Right kidney (tissue), 9 donors: ENCODE data around the gene LIG4.
"Not testable (repeated sequence)": the region's sequence is repeated elsewhere in the genome, so short reads cannot be mapped to it uniquely, and the experiment has no call there.

Source experiments
- DNase-seq: peaks from one replicate; pipeline ENCODE4 v3.0.0-alpha.2; 2016
- long read RNA-seq, 8 donors: transcript quantifications; one replicate each; lab custom pipeline, GENCODE V29; 2026

LIG4 gene
- long read RNA-seq, donor 1, full-length matches to known transcripts = 11 of 11 reads
- long read RNA-seq, donor 1, partial matches to known transcripts = 0 of 11 reads
- long read RNA-seq, donor 1, other reads (novel, unspliced or antisense) = 0 of 11 reads
- long read RNA-seq, donor 2, full-length matches to known transcripts = 2 of 2 reads
- long read RNA-seq, donor 2, partial matches to known transcripts = 0 of 2 reads
- long read RNA-seq, donor 2, other reads (novel, unspliced or antisense) = 0 of 2 reads
- long read RNA-seq, donor 3, full-length matches to known transcripts = 1 of 1 reads
- long read RNA-seq, donor 3, partial matches to known transcripts = 0 of 1 reads
- long read RNA-seq, donor 3, other reads (novel, unspliced or antisense) = 0 of 1 reads
- long read RNA-seq, donor 4, partial matches to known transcripts = 0 of 1 reads
- long read RNA-seq, donor 4, other reads (novel, unspliced or antisense) = 0 of 1 reads
- long read RNA-seq, donor 5, full-length matches to known transcripts = 6 of 6 reads
- long read RNA-seq, donor 5, partial matches to known transcripts = 0 of 6 reads
- long read RNA-seq, donor 5, other reads (novel, unspliced or antisense) = 0 of 6 reads
- long read RNA-seq, donor 6, full-length matches to known transcripts = 9 of 9 reads
- long read RNA-seq, donor 6, partial matches to known transcripts = 0 of 9 reads
- long read RNA-seq, donor 6, other reads (novel, unspliced or antisense) = 0 of 9 reads
- long read RNA-seq, donor 7, full-length matches to known transcripts = 4 of 65 reads
- long read RNA-seq, donor 7, partial matches to known transcripts = 61 of 65 reads
- long read RNA-seq, donor 7, other reads (novel, unspliced or antisense) = 0 of 65 reads
- long read RNA-seq, donor 8, full-length matches to known transcripts = 9 of 9 reads
- long read RNA-seq, donor 8, partial matches to known transcripts = 0 of 9 reads
- long read RNA-seq, donor 8, other reads (novel, unspliced or antisense) = 0 of 9 reads

DNA sequence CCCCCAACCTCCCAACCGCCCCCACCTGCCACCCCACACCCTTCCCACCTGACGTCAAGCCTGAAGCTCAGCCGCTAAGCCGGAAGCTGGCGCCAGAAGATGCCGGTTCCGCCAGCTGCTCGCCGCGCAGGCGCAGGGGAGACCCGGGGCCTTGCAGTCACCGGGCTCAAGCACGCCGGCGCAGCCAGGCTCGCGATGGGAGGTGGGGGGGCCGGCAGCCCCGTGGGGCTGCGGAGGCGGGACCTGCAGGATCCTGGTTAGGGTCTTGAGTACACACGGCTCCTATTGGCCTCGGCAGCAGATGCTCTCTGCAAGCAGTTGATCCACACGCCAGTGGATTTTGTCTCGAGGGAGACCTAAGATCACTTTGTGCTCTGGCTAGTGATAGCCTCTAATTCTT, at the start of gene LIG4:
Gene LIG4 (minus strand): TSS at position 101 of the 400 bp plus-strand sequence. CDS start 4,268 bp downstream, outside the sequence.
- DNase-seq = peak; percentile 76

- DNase-seq = no peak
Measured at GRCh38 chr13:108263621-108264355, 48.5 kb upstream of the LIG4 start.

GRCh38 chr13:108257248-108257647, 41.9 kb upstream of the LIG4 start:
- no peak for DNase-seq

- DNase-seq = no peak
Measured at GRCh38 chr13:108249150-108249549, 33.8 kb upstream of the LIG4 start.

DNA sequence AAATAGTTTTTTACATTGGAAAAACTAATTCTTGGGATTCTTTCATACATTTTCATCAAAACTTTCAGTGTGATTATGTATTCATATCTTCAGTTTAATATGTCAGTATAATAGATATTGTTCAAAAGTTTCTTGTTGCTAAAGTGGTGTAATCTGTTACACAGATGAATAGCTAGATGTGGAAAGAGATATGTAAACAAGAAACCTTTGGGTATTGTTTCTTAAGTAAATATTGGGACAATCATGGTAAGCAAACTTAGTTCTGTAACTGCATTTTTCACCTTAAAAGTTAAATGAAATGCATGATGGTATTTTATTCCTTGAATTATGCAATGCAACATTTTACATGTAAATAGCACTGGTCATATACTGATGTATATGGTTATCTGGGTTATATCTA, 15.0 kb upstream of the LIG4 start:
- DNase-seq = no peak

GRCh38 chr13:108227651-108228272, 12.4 kb upstream of the LIG4 start:
- no peak for DNase-seq

GRCh38 chr13:108226184-108226583, 10.8 kb upstream of the LIG4 start:
- no peak for DNase-seq

GRCh38 chr13:108225440-108225839, 10.1 kb upstream of the LIG4 start:
- DNase-seq = no peak

GRCh38 chr13:108223687-108224503, 8.6 kb upstream of the LIG4 start:
- DNase-seq = no peak

DNA sequence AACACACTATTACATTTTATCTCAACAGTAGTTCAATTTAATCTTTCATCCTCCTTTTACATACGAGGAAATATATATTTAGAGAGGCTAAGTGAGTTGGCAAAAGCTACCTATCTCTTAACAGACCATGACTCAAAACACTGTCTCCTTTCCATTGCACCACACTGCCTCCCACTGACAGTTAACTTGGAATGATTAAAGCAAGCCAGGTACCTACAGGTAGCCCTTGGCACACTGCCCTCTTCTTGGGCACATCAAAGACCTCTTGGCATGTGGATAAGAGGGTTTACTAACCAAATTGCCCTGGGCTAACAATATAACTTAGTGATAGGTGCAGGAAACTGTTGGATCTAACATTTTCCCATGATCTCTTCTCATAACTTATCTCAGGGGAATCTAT, 4.7 kb upstream of the LIG4 start:
- no peak for DNase-seq

DNA sequence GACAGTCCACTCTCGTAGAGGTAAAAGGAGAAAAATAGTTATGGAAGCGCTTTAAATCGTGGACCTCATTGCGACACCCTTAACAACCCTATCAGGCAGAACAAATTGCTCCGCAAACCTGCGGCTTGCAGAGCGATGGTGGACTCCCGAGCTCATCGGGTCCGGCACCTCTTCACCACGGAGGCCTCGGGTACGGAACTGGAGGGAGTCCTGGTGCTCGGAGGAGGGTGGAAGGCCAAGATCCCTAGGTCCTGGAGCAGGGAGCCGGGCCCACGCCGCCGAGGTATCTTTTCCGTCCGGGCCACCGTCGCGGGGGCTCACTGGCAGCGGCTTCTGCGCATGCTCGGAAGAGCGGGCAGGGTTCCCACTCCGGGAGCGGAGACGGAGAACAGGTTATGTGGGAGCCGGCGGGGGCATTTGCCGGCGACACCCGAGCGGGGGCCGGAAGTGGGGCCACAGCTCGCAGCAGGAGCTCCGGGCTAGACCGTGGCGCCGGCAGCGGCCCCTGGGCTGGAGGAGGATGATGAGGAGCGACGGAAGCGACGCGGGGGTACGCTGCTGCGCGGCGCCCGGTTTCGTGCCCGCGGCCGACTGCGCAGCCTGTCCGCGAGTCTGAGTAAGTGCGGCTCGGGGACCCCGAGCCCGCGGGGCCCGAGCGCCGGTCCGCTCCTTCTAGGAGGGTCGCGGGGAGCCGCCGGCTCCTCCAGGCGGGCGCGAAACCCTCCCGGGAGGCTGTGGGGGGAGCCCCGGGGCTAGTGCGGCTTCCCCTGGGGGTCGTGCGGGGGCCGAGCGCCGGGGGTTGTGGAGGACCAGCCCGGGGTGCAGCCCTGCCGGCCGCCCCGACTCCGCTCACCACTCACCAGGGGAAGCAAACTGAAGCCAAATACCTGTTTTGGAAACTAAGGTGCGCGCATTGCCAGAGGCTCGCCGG, 3.0 kb upstream of the LIG4 start, which contains the start of gene ABHD13:
Gene ABHD13 (plus strand): TSS at position 349 of the 931 bp plus-strand sequence. CDS start 10,827 bp downstream, outside the sequence.
- peak; percentile 98 for DNase-seq

DNA sequence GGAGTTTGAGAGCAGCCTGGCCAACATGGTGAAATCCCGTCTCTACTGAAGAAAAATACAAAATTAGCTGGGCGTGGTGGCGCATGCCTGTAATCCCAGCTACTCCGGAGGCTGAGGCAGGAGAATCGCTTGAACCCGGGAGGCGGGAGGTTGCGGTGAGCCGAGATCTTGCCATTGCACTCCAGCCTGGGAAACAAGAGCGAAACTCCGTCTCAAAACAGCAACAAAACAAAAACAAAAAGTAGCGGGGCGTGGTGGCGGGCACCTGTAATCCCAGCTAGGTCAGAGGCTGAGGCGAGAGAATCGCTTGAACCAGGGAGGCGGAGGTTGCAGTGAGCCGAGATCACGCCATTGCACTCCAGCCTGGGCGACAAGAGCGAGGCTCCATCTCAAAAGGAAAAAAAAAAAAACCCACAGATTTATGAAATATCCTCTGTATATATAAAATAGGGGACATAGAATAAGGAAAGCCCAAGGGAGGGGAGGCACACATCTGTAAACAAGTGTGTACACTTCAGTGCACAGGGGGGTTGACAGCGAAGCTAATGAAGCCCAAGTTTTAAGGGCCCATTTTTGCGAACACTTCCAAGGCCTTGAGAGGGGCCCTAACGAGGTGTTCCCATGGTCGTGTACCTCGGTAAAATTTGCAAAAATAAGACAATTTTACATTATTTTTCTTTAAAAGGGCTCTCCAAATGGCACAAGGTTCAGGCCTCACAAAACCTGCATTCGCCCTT, 2.1 kb upstream of the LIG4 start:
- not testable (repeated sequence) for DNase-seq

- DNase-seq = peak; percentile 41
Measured at GRCh38 chr13:108214441-108215271, 680 bp downstream of the LIG4 start.

- no peak for DNase-seq
Measured at GRCh38 chr13:108213946-108214345, 1.4 kb downstream of the LIG4 start.

DNA sequence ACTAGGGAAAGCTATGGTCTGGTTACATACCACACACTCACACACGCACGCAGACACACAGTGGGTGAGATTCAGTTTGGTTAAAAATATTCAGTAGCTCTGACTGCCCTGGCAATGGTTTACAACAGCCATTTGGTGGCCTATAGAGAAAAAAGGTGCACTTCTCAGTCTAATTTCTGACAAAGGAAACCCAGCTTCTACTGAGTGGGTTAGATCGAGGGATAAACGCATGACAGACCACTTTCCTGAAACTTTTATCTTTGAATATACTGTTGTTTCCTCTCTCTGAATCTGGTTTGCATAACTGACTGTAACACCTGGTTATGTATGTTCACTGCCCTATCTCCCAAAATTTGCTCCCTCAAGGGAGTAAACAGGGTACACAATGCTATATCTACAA, 2.5 kb downstream of the LIG4 start:
- no peak for DNase-seq

DNA sequence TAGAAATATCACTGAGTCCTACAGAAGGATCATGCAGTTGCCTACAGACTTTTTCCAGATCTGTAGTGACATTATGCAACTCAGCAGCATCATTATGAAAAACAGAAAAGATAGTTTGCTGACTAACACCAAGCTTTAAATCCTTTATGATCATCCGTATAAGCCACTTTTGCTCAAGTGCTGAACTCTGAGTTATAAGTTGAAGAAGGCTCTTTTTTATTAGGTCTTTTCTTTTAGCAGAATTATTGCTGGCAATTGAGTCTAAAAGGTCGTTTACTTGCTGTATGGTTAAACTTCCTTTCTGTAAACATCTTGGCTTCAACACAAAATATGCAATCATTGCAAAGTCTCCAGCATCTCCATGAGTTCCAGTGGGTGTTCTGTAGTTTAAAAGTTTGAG, 4.8 kb downstream of the LIG4 start:
- DNase-seq = no peak

- no peak for DNase-seq
Measured at GRCh38 chr13:108200781-108201398, 14.4 kb downstream of the LIG4 start.

- no peak for DNase-seq
Measured at GRCh38 chr13:108195861-108196260, 19.5 kb downstream of the LIG4 start.
